ENCODE data around the gene RHNO1. TPM values are rescaled to one million over a fixed set of nuclear protein-coding genes. Genes with fewer than 3 reads are reported as not detected.
"Not testable (repeated sequence)": the region's sequence is repeated elsewhere in the genome, so short reads cannot be mapped to it uniquely, and the experiment has no call there.

The RHNO1 gene
- total and polyA plus RNA-seq, 2 donors (not counting 3 experiments of a cell fraction or from before 2014, with no cell fraction given): 33.8 to 35.2 TPM

DNA sequence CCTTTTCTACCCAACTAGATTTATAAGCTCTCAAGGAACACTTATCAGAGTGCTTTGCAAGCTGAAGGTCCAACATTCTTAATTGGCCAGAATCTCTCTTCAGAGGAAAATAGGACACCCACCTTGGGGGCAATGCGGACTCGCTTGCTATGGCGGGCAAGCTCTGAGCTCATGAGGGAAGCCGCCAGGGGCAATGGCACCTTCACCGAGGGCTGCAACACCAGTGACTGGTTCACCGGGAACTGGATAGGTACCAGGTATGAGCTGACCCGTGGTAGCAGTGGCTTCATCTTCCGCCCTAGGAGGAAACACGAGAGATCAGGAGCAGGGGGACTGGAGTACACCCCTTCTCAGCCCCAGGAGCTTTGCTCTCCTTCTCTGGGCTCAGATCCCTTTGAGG is 12.8 kb upstream of the RHNO1 start:
- no peaks in the 10 kb centered on the region for H3K9me1 ChIP-seq (replicated peaks; ENCODE audit: control insufficient read depth, extremely low read depth, insufficient read depth, low read length)
- H3K9me3 ChIP-seq (replicated peaks; ENCODE audit: control insufficient read depth, insufficient read depth, low read length): no peaks in the 10 kb centered on the region
- H3K27ac ChIP-seq (ENCODE audit: insufficient read depth, low read depth, low read length): no peak overlapping the region
- H3K36me3 ChIP-seq (ENCODE audit: control insufficient read depth in 2 of 2, extremely low read depth in 1 of 2, insufficient read depth in 2 of 2, low read length in 2 of 2): peaks cover 6 to 20% of the 10 kb centered on the region in 2 experiments
- no peaks in the 10 kb centered on the region for H4K20me1 ChIP-seq (replicated peaks; ENCODE audit: control insufficient read depth, extremely low read depth, insufficient read depth, low read length)
- no peak overlapping the region for H3K4me2 ChIP-seq (ENCODE audit: insufficient read depth, low read length)
- no peaks in the 10 kb centered on the region for H3K4me1 ChIP-seq (ENCODE audit: control insufficient read depth, extremely low read depth, insufficient read depth, low read length)
- no peak for TF ChIP-seq FOS (IDR thresholded peaks at IDR 0.05; ENCODE audit: borderline replicate concordance, insufficient read depth, low read length)
- no peak for TF ChIP-seq JUN (IDR thresholded peaks at IDR 0.05; ENCODE audit: borderline replicate concordance, insufficient read depth, insufficient read length, low read depth)
- no peak for TF ChIP-seq EZH2 (IDR thresholded peaks at IDR 0.05; ENCODE audit: borderline replicate concordance, low read depth, low read length, severe bottlenecking)
- ChIA-PET CTCF (interaction anchor here (0.9 to 6.1 kb wide), 5 partner anchors 10 to 177 kb away, joined by 3 to 33 read pairs (median 5); partner anchors contain the start of genes FOXM1 and RHNO1), POLR2A (no interaction called here)
- H3K79me2 ChIP-seq (ENCODE audit: control insufficient read depth, insufficient read depth, low read length): no peaks in the 10 kb centered on the region
- no peak overlapping the region for H3K4me3 ChIP-seq (replicated peaks in 1 of 3; ENCODE audit: insufficient read depth in 1 of 3, low read depth in 1 of 3, low read length in 3 of 3)
- DNase-seq (ENCODE audit: low read depth, low spot score) (no peak), FAIRE-seq (no peak)
- dilution Hi-C loops (cut with MboI; ENCODE audit: extremely low pct_ligation_motif_present, low sequenced_read_pairs): no loop called here
- no peaks in the 10 kb centered on the region for H3K27me3 ChIP-seq (ENCODE audit: control insufficient read depth in 2 of 2, insufficient read depth in 2 of 2, low read length in 2 of 2)
- H2AFZ ChIP-seq (ENCODE audit: low read depth, low read length): no peak overlapping the region
- no peak overlapping the region for H3K9ac ChIP-seq (replicated peaks; ENCODE audit: extremely low read depth, insufficient read depth, low read length)
- intact Hi-C loops (cut with micrococcal nuclease): no loop called here
- no TSS peak for BruUV-seq (replicated peaks)

DNA sequence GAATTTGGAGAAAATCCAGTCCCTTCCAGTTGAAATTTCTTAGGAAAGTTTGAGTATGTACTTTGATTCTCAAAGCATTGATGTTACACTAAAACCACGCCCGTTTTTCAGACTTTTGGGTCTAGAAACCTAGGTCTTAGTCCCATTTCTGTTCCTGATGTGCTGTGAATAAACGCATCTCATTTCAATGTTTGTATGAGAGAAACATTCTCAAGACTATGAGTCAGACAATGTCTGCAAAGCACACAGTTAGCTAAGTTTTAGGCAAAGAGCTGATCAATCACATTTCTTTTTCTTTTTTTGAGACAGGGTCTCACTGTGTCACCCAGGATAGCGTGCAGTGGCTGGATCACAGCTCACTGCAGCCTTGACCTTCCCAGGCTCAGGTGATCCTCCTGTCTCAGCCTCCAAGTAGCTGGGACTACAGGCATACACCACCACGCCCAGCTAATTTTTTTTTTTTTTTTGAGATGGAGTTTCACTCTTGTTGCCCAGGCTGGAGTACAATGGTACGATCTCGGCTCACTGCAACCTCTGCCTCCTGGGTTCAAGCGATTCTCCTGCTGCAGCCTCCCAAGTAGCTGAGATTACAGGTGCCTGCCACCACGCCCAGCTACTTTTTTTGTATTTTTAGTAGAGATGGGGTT is 7.9 kb upstream of the RHNO1 start:
- H2AFZ ChIP-seq (ENCODE audit: low read depth, low read length); H4K20me1 ChIP-seq (replicated peaks; ENCODE audit: control insufficient read depth, extremely low read depth, insufficient read depth, low read length); intact Hi-C loops (cut with micrococcal nuclease); dilution Hi-C loops (cut with MboI; ENCODE audit: extremely low pct_ligation_motif_present, low sequenced_read_pairs); H3K9ac ChIP-seq (replicated peaks; ENCODE audit: extremely low read depth, insufficient read depth, low read length); DNase-seq (ENCODE audit: low read depth, low spot score); H3K9me1 ChIP-seq (replicated peaks; ENCODE audit: control insufficient read depth, extremely low read depth, insufficient read depth, low read length); H3K9me3 ChIP-seq (replicated peaks; ENCODE audit: control insufficient read depth, insufficient read depth, low read length); FAIRE-seq; H3K27ac ChIP-seq (ENCODE audit: insufficient read depth, low read depth, low read length); POLR2A ChIA-PET; H3K4me3 ChIP-seq (replicated peaks in 1 of 3; ENCODE audit: insufficient read depth in 1 of 3, low read depth in 1 of 3, low read length in 3 of 3); H3K27me3 ChIP-seq (ENCODE audit: control insufficient read depth in 2 of 2, insufficient read depth in 2 of 2, low read length in 2 of 2); BruUV-seq (replicated peaks); H3K4me1 ChIP-seq (ENCODE audit: control insufficient read depth, extremely low read depth, insufficient read depth, low read length); H3K4me2 ChIP-seq (ENCODE audit: insufficient read depth, low read length): not testable (repeated sequence)
- peaks cover 6 to 17% of the 10 kb centered on the region in 2 experiments for H3K36me3 ChIP-seq (ENCODE audit: control insufficient read depth in 2 of 2, extremely low read depth in 1 of 2, insufficient read depth in 2 of 2, low read length in 2 of 2)
- CTCF ChIA-PET: interaction anchor here (1.7 to 6.1 kb wide), 2 partner anchors 15 to 172 kb away, joined by 3 to 33 read pairs; no protein-coding TSS in a partner anchor
- peaks cover 22% of the 10 kb centered on the region for H3K79me2 ChIP-seq (ENCODE audit: control insufficient read depth, insufficient read depth, low read length)

All from endothelial cell of umbilical vein (primary cell).